DND-41 (cell line): Measurements from ENCODE around the gene RBM20.

Experiments
- ATAC-seq: fragments of 200-7000 bp; cut with Tn5 transposase; 3 replicates; pipeline ENCODE4 v1.9.1; 2021; ENCODE audit warnings: low read depth; ENCODE audit not compliant: insufficient read depth
- DNase-seq: peaks from one replicate; pipeline ENCODE4 v3.0.0-alpha.2; 2020
- H2AFZ ChIP-seq: 2 replicates; pipeline ENCODE4 v1.6.0; 2012; ENCODE audit warnings: low read depth, low read length
- H3K27ac ChIP-seq: 2 replicates; pipeline ENCODE4 v1.5.1; 2012; ENCODE audit warnings: low read length, inconsistent platforms
- H3K27me3 ChIP-seq: fragments of 200-600 bp; sonication (generic); 2 replicates; pipeline ENCODE4 v1.6.0; 2012; ENCODE audit warnings: low read length, mild to moderate bottlenecking, inconsistent platforms; ENCODE audit not compliant: insufficient read depth, poor library complexity
- H3K36me3 ChIP-seq: 2 replicates; pipeline ENCODE4 v1.5.1; 2012; ENCODE audit warnings: low read length, inconsistent platforms; ENCODE audit not compliant: insufficient read depth
- H3K4me1 ChIP-seq: 2 replicates; pipeline ENCODE4 v1.5.1; 2012; ENCODE audit warnings: mild to moderate bottlenecking, low read length; ENCODE audit not compliant: insufficient read depth
- H3K4me2 ChIP-seq: 2 replicates; pipeline ENCODE4 v1.6.0; 2012; ENCODE audit warnings: mild to moderate bottlenecking, moderate library complexity, low read length, inconsistent platforms; ENCODE audit not compliant: insufficient read depth
- H3K4me3 ChIP-seq, 2 experiments: fragments of 200-600 bp in 1 of 2; shearing (Covaris generic) in 1 of 2; 2 replicates each; pipeline ENCODE4 v1.5.1; 2012 to 2016; ENCODE audit warnings: inconsistent platforms in 2 of 2, low read length in 2 of 2, mild to moderate bottlenecking in 2 of 2, low read depth in 1 of 2, moderate library complexity in 1 of 2
- H3K79me2 ChIP-seq: 2 replicates; pipeline ENCODE4 v1.6.0; 2012; ENCODE audit warnings: low read length, inconsistent platforms; ENCODE audit not compliant: insufficient read depth
- H3K9ac ChIP-seq: 2 replicates; pipeline ENCODE4 v1.6.0; 2012; ENCODE audit warnings: low read depth, mild to moderate bottlenecking, inconsistent platforms, low read length, moderate library complexity
- H3K9me3 ChIP-seq: 2 replicates; pipeline ENCODE4 v1.5.1; 2012; ENCODE audit warnings: low read length, moderate library complexity, mild to moderate bottlenecking, inconsistent platforms; ENCODE audit not compliant: insufficient read depth, severe bottlenecking
- H4K20me1 ChIP-seq: 2 replicates; pipeline ENCODE4 v1.6.0; 2012; ENCODE audit warnings: low read length; ENCODE audit not compliant: insufficient read depth
- CTCF ChIP-seq: IDR thresholded peaks from 2 replicates; pipeline ENCODE4 v1.5.1; 2012; ENCODE audit warnings: borderline replicate concordance, low read length, moderate library complexity, mild to moderate bottlenecking; ENCODE audit not compliant: poor library complexity, severe bottlenecking; ENCODE audit errors: extremely low read depth
- EZH2 ChIP-seq: IDR thresholded peaks from 3 replicates; pipeline ENCODE4 v1.6.1; 2012; ENCODE audit warnings: borderline replicate concordance, low read depth, mild to moderate bottlenecking, moderate library complexity, low read length, inconsistent platforms; ENCODE audit not compliant: severe bottlenecking

The RBM20 gene

GRCh38 chr10:110651044-110651958 lies 7.2 kb downstream of the RBM20 start:
- peak; percentile 7 for DNase-seq
- H3K4me3 ChIP-seq = no peak overlapping the region
- no peaks in the 10 kb centered on the region for H4K20me1 ChIP-seq
- no peak overlapping the region for H3K9ac ChIP-seq
- H3K4me1 ChIP-seq = no peaks in the 10 kb centered on the region
- no peaks in the 10 kb centered on the region for H3K36me3 ChIP-seq
- no peaks in the 10 kb centered on the region for H3K9me3 ChIP-seq
- H2AFZ ChIP-seq = no peak overlapping the region
- peak; percentile 47; the same call in 2 of the 3 replicates for ATAC-seq
- no peak overlapping the region for H3K27ac ChIP-seq
- H3K4me2 ChIP-seq = no peak overlapping the region
- peaks cover 10% of the 10 kb centered on the region for H3K27me3 ChIP-seq
- H3K79me2 ChIP-seq = no peaks in the 10 kb centered on the region
- no peak for TF ChIP-seq EZH2
- TF ChIP-seq CTCF = no peak

GRCh38 chr10:110652475-110653118 lies 8.5 kb downstream of the RBM20 start:
- TF ChIP-seq CTCF (no peak), EZH2 (no peak)
- Histone ChIP-seq H3K27ac (no peak overlapping the region), H3K9ac (no peak overlapping the region), H3K4me3 (no peak overlapping the region), H3K4me1 (no peaks in the 10 kb centered on the region), H3K9me3 (no peaks in the 10 kb centered on the region), H3K79me2 (no peaks in the 10 kb centered on the region), H2AFZ (no peak overlapping the region), H4K20me1 (no peaks in the 10 kb centered on the region), H3K27me3 (peaks cover 10% of the 10 kb centered on the region), H3K4me2 (no peak overlapping the region), H3K36me3 (no peaks in the 10 kb centered on the region)
- DNase-seq (no peak), ATAC-seq (no peak)

- Histone ChIP-seq H4K20me1 (no peaks in the 10 kb centered on the region), H3K4me2 (no peak overlapping the region), H3K9me3 (no peaks in the 10 kb centered on the region), H3K9ac (no peak overlapping the region), H3K4me3 (no peak overlapping the region), H3K27ac (no peak overlapping the region), H3K36me3 (no peaks in the 10 kb centered on the region), H2AFZ (no peak overlapping the region), H3K4me1 (no peaks in the 10 kb centered on the region), H3K79me2 (no peaks in the 10 kb centered on the region), H3K27me3 (peaks cover 2% of the 10 kb centered on the region)
- ATAC-seq (no peak), DNase-seq (no peak)
- TF ChIP-seq CTCF (no peak), EZH2 (no peak)
Observed at GRCh38 chr10:110655320-110655719, 11.2 kb downstream of the RBM20 start.
